Vagina (tissue), 2 donors: ENCODE results near the gene HEBP2. TPM values are rescaled to one million over a fixed set of nuclear protein-coding genes. Genes with fewer than 3 reads are reported as not detected.
"Not testable (repeated sequence)": the region's sequence is repeated elsewhere in the genome, so short reads cannot be mapped to it uniquely, and the experiment has no call there.

Experiments used
- DNase-seq, 2 donors: peaks; one replicate each; pipeline ENCODE4 v3.0.0-alpha.2; 2017; ENCODE audit errors: extremely low spot score in 2 of 2
- H3K27ac ChIP-seq: fragments of 200-600 bp; sonication (generic); one replicate; pipeline ENCODE4 v1.5.1; 2019
- H3K27me3 ChIP-seq: fragments of 200-600 bp; sonication (generic); one replicate; pipeline ENCODE4 v1.5.1; 2019
- H3K36me3 ChIP-seq, 2 donors: fragments of 200-600 bp; sonication (generic); one replicate each; pipeline ENCODE4 v1.5.1; 2017 to 2019
- H3K4me1 ChIP-seq: fragments of 200-600 bp; sonication (generic); one replicate; pipeline ENCODE4 v1.5.1; 2019
- H3K4me3 ChIP-seq, 2 donors: fragments of 200-600 bp; sonication (generic); 1 replicate in 1 of 2; 2 replicates in 1 of 2; pipeline ENCODE4 v1.5.1; 2016 to 2019
- H3K9me3 ChIP-seq: fragments of 200-600 bp; sonication (generic); one replicate; pipeline ENCODE4 v1.5.1; 2019
- CTCF ChIP-seq, 3 experiments: fragments of 450-650 bp in 2 of 3; fragments of 200-600 bp in 1 of 3; sonication (generic) in 1 of 3; IDR thresholded peaks; one replicate each; pipeline ENCODE4 v1.5.1; 2017 to 2019; ENCODE audit warnings: antibody characterized with exemption in 3 of 3, mild to moderate bottlenecking in 2 of 3, moderate library complexity in 2 of 3
- POLR2A ChIP-seq, 2 donors: fragments of 450-650 bp; IDR thresholded peaks; one replicate each; pipeline ENCODE4 v1.6.1; 2017; ENCODE audit warnings: antibody characterized with exemption in 2 of 2, mild to moderate bottlenecking in 2 of 2, moderate library complexity in 2 of 2
- POLR2AphosphoS5 ChIP-seq, 2 donors: sonication (generic); formaldehyde crosslinking; IDR thresholded peaks; one replicate each; pipeline ENCODE4 v1.9.0; 2017; ENCODE audit warnings: antibody characterized with exemption in 2 of 2, mild to moderate bottlenecking in 2 of 2, low read depth in 1 of 2; ENCODE audit not compliant: insufficient read depth in 1 of 2
- intact Hi-C: fragments of 100-400 bp; cut with DNase I; formaldehyde crosslinking; loops from one replicate; pipeline ENCODE4 v1.15.1; 2023
- total RNA-seq: library from RNA; depleted of rRNA; stranded (reverse); fragments of >200 nt; gene quantifications from one replicate; pipeline ENCODE4 v1.2.3, GENCODE V29; 2016

The HEBP2 gene
- total RNA-seq, 1 donor from 2014 or later = 62.4 TPM

GRCh38 chr6:138421608-138422007 lies 17.6 kb downstream of the HEBP2 start:
- intact Hi-C loops = no loop called here
- Histone ChIP-seq H3K27me3 (no peaks in the 10 kb centered on the region), H3K4me3 (no peak overlapping the region), H3K9me3 (no peaks in the 10 kb centered on the region), H3K27ac (no peak overlapping the region), H3K36me3 (peaks cover 0 to 14% of the 10 kb centered on the region in 2 donors), H3K4me1 (no peaks in the 10 kb centered on the region)
- DNase-seq = no peak
- TF ChIP-seq CTCF (IDR thresholded peaks at IDR 0.05) = no peak

- no peak overlapping the region for H3K27ac ChIP-seq
- H3K4me3 ChIP-seq = no peak overlapping the region
- H3K4me1 ChIP-seq = no peaks in the 10 kb centered on the region
- H3K9me3 ChIP-seq = no peaks in the 10 kb centered on the region
- TF ChIP-seq CTCF (IDR thresholded peaks at IDR 0.05) = no peak
- TF ChIP-seq POLR2AphosphoS5 (IDR thresholded peaks at IDR 0.05; ENCODE audit: insufficient read depth in 1 of 2, low read depth in 1 of 2) = peak in 1 of 2 donors; percentile 15
- no peaks in the 10 kb centered on the region for H3K27me3 ChIP-seq
- H3K36me3 ChIP-seq = peaks cover 0 to 12% of the 10 kb centered on the region in 2 donors
- intact Hi-C loops = no loop called here
- no peak for DNase-seq
Observed at GRCh38 chr6:138422861-138423260, 18.8 kb downstream of the HEBP2 start.

GRCh38 chr6:138424004-138424904 lies 20.2 kb downstream of the HEBP2 start:
- Histone ChIP-seq H3K36me3 (peaks cover 0 to 8% of the 10 kb centered on the region in 2 donors), H3K9me3 (no peaks in the 10 kb centered on the region), H3K27me3 (no peaks in the 10 kb centered on the region), H3K4me3 (no peak overlapping the region), H3K27ac (no peak overlapping the region), H3K4me1 (peaks cover 7% of the 10 kb centered on the region)
- TF ChIP-seq POLR2A (IDR thresholded peaks at IDR 0.05) (no peak), POLR2AphosphoS5 (IDR thresholded peaks at IDR 0.05; ENCODE audit: insufficient read depth in 1 of 2, low read depth in 1 of 2) (no peak), CTCF (IDR thresholded peaks at IDR 0.05) (no peak)
- intact Hi-C loops = no loop called here
- no peak for DNase-seq

GRCh38 chr6:138425256-138425655 lies 21.2 kb downstream of the HEBP2 start:
- intact Hi-C loops, H3K27me3 ChIP-seq, H3K4me1 ChIP-seq, DNase-seq, H3K4me3 ChIP-seq, H3K27ac ChIP-seq, H3K36me3 ChIP-seq, H3K9me3 ChIP-seq: not testable (repeated sequence)

GRCh38 chr6:138426500-138427123 lies 22.6 kb downstream of the HEBP2 start:
- no peaks in the 10 kb centered on the region for H3K27me3 ChIP-seq
- intact Hi-C loops = no loop called here
- peaks cover 0 to 8% of the 10 kb centered on the region in 2 donors for H3K36me3 ChIP-seq
- no peak overlapping the region for H3K27ac ChIP-seq
- peaks cover 9% of the 10 kb centered on the region for H3K4me1 ChIP-seq
- H3K9me3 ChIP-seq = no peaks in the 10 kb centered on the region
- no peak for TF ChIP-seq CTCF (IDR thresholded peaks at IDR 0.05)
- no peak overlapping the region for H3K4me3 ChIP-seq
- DNase-seq = no peak
